NCI-H1105 (cell line): ENCODE data around the gene KCNJ6.
"Not testable (repeated sequence)": the region's sequence is repeated elsewhere in the genome, so short reads cannot be mapped to it uniquely, and the experiment has no call there.

Source experiments
- DNase-seq: peaks from one replicate; lab custom pipeline; 2025; lab: John Stamatoyannopoulos, UW

The KCNJ6 gene

DNA sequence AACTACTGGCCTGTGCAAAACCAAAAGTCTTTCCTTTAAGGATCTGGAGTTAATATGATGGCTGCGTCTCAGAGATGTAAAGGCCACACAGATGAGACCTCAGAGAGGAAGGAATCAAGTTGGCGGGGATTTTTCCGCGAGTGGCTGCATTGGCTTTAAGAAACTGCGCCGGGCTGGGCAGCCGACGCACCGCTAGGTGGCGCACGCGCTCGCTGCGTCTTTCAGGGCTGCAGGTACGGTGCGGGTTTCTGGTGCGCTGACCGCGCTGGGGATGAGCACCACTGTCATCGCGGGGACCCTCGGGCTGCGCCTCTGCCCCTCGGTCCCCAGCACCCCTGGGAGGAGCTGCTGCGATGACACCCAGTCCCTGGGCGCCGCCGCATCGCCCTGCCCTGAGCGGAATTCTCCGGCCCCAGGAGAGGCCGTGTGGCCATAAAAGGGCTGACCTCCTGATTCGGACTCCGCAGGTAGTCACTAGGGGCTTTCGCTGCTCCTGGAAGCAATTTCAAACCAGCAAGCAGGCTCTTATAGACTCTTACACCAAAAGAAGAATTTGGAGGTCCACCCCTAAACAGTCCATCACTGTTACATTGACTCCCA is 241.0 kb downstream of the KCNJ6 start:
- DNase-seq: peak; percentile 9

DNA sequence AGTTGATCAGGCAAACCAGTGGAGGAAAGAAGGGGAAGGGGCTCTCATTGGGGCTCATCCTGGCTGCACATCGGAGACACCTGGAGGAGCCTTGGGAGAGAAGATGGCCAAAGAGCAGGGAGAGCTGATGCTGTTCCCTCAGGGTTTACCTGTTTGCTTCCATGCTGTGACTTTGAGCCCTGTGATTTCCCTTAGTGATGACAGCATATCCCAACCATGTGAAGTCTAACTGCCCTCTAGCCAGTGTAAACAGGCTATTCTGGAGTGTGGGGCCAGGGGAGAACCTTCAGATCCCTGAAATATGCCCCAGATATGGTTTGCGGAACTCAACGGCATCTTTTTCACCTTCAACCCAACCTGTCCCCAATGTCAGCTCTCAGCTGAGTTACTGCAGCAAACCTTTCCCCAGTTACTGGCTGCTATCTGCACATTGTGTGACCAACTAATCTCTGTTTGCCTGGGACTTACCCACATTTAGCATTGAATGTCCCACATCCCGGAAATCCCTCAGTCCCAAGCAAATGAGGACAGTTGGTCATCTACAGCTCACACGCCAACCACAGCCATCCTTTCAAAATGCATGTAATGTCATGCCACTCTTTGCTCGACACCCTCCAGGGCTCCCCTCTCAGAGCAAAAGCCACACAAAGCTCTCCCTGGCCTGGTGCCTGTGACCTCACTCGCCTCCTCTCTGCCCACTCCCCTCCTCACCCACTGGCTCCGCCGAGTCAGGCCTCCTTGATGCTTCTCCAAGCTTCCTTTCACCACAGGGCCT is 242.3 kb downstream of the KCNJ6 start:
- DNase-seq: no peak

DNA sequence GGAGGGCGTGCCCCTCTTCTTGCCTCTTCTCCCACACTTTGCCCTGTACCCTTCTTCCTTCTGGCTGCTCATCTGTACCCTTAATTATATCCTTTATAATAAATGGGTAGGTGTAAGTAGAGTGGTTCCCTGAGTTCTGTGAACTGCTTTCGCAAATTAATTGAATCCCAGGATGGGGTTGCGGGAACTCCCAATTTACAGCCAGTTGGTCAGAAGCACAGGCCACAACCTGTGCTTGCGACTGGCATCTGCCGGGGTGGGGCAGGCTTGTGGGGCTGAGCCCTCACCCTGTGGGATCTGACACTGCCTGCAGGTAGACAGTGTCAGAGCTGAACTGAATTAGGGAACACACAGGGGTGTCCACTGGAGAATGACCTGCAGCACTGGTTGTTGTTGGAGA is 244.9 kb downstream of the KCNJ6 start:
- DNase-seq: no peak

DNA sequence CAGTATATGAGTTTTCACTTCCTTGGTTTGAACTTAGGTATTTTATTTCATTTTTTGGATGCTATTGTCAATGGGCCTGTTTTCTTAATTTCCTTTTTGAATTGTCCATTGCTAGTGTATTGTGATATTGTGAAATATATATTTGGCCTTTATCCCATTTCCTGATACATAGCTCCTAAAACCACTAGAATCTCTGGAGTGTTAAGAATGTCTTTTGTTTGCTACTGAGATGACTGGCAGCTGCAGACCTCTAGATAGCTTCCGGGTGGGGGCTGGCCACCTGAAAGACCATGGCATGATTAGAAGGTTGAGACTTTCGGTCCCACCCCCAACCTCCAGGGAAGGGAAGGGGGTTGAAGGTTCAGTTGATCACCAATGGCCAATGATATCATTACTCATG is 245.4 kb downstream of the KCNJ6 start:
- DNase-seq: no peak

DNA sequence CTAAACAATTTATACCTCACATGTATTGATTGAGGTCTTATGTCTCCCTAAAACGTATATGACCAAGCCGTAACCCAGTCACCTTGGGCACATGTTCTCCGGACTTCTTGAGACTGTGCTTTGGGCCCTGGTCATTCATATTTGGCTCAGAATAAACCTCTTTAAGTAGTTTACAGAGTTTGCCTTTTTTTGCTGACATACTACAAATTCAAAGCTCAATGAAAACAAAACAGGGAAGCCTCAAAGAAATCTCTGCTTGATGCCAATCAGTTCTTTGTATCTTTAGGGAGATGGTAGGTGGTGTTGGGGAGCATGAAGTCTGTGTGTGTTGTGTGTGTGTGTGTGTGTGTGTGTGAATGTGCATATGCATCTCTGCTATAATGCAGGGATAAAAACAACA is 247.0 kb downstream of the KCNJ6 start:
- DNase-seq: no peak

DNA sequence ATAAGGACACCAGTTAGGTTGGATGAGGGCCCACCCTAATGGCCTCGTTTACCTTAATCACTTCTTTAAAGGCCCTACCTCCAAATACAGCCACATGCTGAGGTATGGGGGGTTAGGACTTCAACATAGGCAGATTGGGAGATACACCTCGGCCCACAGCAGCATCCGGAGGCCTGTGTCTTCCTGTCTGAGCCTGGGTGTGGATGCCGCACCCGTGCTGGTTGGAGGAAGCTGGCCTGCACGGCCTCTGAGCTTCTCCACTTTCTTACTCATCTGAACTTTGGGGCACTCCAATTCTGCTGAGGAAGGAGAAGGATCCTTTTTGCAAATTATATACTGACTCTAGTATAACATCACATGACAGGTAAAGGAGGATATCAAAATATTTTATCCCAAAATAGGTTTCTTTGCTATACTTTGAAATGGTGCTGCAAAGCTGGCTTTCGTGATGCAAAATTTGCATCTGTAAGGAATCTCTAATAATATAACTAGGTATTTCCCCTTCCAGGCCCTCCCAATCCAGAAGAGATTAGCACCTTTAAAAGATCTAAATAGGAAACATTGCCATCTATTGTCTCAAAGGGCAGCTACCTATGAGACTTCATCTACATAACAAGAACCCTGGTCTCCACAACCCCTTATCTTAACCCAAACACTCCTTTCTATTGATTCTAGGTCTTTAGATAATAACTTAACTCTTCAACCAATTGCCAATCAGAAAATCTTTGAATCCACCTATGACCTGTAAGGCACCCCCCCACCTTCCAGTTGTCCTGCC is 247.6 kb downstream of the KCNJ6 start:
- DNase-seq: no peak

DNA sequence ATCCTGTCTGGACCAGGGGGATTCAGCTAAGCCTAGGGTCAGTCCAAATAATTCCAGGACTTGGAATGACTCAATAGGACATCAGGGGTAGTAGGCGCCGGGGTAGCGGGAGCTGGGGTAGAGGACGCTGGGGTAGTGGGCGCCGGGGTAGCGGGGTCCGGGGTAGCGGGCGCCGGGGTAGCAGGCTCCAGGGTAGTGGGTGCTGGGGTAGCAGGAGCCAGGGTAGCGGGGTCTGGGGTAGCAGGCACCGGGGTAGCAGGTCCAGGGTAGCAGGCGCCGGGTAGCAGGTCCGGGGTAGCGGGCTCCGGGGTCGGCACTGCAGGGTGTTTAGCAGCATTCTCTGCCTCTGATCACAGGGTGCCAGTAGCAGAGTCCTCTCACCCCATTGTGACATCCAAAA is 248.9 kb downstream of the KCNJ6 start:
- DNase-seq: no peak

DNA sequence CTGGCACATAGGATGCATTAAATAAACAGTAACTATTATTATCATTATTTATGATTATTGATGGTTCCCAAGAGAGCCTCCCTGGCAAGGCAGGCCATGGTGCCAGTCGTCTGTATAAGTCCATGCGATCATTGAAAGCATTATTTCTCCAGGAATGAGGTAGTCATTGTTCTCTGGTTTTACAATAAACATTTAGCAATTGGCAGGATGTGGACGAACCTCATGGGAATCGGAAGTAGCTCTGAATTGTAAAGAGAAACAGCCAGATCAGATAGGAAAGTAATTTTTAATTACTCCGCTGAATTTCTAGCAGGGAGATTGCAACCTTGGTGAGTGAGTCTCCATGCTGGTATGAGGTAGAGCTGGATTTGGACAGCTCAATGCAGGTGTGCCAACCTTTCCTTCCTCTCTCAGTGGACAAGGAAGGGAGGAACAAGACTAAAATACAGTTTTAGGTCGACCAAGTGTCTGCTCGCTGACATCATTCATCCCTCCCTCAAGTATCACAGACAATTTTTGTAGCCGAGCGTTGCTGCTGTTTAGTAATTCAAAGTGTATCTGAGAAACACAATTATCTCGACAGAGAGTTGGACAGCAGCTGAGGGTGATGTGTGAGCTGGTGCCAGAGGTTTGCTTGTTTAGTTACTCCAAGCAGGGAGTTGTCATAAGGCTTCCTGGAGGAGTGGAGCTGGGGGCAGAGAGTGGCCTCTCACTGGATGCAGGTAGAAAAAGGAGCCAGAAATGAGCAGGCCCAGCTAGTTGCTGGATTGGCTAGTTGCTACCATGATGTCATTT is 250.8 kb downstream of the KCNJ6 start:
- DNase-seq: no peak

DNA sequence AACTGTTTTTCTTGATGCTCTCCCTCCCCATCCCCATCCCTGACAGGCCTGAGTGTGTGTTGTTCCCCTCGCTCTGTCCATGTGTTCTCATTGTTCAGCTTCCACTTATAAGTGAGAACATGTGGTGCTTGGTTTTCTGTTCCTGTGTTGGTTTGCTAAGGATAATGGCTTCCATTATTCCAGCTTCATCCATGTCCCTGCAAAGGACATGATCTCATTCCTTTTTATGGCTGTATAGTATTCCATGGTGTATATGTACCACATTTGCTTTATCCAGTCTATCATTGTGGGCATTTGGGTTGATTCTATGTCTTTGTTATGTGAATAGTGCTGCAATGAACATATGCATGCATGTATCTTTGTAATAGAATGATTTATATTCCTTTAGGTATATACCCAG is 254.0 kb downstream of the KCNJ6 start:
- not testable (repeated sequence) for DNase-seq

DNA sequence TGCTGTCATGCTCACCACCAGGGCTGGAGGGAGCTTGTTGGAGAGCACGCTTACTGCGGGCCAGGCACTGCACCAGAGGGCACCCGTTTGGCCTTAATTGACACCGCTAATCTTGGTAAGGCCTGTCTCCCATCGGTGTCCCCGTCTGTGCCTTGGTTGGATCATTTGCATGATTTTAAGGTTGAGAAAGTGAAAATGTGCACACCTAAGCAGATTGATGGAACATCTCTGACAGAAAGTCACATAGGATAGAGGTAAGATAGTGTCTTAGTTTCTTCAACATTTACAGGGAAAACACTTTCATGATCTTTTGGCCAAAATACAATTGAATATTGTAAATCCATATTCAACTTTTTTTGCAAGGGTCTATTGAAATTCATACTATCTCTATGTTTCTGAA is 255.5 kb downstream of the KCNJ6 start:
- no peak for DNase-seq

DNA sequence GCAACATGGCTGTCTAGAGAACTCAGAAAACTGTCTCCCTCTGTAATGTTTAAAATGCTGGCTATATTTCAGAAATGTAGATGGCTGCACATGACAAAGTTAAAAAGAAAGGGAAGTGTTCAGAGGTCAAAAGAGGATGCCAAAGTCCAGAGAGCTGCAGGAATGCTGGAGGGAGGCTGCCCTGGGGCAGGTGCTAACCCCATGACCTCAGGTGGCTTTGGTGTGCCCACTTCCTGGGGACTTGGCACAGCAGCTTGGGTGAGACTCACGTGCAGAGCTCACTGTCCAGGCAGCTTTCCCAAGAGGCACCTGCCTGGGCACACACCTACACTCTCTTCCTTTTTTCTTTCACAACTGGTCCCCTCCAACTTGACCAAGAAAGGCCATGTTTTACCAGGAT is 256.4 kb downstream of the KCNJ6 start:
- DNase-seq: no peak

DNA sequence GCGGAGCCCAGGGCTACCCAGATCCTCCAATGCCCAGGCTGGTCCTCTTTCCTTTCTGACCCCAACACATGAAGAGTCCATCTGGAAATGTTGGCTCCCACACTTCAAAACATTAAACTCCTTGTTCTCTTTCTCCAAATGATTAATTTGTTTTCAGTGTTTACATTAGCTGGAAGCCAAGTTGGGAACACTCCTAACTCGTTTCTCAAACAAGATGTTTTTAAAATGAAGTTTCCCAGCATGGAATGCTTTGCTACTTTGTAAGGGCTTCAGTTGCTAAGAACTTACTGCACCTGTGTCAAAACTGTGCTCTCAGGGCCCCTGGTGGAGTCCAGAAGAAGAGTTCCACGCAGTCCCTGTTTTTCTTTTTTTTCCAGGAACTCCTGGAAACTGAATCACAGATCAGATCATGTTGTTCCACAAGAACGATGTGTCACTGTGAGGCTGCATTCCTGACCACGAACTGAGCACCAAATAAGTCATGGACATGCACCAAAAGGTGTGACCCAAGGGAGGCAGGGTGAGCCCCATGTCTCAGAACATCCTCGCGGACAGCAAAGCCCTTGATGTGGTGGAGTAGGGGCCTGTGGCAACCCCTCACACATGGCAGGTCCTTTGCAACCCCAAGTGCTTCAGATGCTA is 257.3 kb downstream of the KCNJ6 start:
- DNase-seq: no peak

DNA sequence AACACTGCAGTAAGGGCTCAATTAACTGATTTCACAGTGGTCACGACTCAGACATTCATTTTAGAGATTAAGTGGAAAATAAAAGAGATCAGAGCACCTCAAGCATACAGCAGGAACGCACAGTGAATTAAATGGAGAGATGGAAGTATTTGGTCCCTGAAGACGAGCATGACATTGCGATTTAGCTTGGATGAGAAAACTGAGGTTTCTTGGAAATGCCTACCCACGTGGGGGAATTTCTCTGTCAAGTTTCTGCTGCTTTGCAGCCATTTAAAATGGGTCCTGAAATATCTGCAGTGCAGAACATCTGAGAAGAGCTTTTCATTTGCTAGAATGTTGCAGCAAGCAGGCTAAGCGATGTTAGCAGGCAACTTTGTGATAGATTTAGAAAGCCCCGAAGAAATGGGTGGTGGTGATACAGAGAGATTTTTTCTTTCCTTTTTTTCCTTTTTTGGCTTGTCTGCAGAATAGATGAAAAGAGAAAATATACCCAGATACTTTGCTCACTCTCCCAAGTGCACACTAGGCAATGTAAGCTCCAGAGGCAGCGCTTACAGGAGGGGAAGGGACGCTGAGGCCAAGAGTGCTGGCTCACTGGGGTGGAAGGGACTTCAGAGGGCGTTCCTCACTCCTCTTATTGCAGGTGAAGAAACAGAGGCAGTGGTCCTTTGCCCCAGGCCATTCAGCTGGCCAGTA is 258.0 kb downstream of the KCNJ6 start:
- DNase-seq: no peak

DNA sequence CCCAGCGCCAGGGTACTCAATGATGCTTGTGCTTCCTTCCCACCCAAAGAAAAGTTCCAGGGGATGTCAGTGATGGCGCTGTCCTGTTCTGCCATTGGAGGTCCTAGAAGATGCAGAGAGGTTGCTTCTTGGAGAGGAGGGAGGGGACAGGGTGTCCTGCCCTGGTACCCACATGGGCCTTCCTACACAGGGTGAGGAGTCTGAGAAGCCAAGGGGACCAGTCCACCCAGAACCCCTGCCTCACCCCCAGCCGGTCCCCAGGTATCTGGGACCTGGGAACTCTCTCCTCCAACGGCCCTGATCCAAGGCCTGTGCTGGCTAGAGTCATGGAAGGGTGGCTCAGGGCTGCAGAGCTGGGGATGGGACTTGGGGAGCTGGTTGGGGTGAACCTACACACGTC is 259.4 kb downstream of the KCNJ6 start:
- no peak for DNase-seq

DNA sequence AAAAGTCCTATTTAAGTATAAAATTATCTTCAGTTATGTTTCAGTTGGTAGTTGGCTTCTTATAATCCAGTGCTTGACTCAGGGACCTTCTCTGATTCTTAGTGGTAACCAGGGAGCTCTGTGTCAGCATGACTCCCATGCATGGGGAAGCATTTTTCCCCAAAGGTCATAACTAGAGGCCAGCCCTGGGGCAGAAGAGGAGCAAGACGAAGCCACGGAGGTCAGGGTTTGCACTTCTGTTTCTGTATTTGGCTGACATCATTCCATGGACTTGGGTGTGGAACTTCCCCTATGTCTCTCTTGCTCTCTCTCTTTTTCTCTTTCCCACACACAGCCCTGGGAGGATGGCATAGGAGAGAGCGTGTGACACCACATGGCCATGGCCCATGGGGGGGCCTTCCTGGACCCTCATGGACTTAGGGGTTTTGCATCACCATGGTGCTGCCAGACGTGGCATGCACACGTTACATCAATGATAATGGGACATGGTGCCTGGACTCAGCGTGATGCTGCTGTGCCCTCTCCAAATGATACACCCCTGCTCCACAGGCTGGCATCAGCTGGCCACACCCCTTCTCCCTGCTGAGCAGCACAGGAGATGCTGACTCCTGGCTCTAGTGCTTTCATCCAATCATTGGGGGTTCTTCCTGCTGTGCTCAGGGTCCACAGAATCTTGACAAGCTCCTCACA is 260.5 kb downstream of the KCNJ6 start:
- DNase-seq: no peak

DNA sequence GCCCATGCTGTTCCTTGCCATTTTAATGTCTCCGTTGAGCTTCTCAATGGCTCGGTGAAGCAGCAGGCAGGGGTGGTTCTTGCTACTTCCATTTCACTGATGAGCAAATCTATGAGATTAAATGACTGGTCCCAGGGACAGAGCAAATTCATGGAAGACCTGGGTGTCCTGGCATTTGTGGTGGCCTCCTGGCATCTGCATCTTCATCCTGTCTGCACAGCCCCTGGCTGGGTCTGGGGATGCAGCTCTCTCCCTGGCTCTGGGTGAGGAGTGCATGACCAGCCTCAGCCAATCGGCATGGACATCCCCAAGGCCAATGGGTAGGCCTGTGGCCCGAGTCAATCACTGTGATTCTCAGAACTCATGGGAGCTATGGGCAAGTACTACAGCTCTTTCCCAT is 261.7 kb downstream of the KCNJ6 start:
- DNase-seq: no peak

DNA sequence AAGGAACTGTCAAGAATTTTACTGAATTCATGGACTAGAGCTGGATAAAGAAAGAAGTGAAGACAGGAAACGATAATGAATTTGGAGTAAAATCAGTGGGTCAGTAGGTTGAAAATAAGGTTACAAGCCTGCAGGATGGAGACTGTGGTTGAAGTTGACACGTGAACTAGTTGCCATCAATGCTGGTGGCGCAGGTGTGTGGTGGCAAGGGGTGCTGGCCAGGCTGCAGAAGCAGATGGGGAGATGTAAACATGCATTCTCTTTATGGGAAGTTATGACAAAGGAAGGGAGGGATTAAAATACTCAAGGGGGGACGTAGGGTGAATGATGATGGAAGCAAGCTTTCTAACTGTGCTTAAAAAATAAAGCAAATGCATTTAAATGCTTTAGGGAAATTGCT is 263.1 kb downstream of the KCNJ6 start:
- DNase-seq: no peak

DNA sequence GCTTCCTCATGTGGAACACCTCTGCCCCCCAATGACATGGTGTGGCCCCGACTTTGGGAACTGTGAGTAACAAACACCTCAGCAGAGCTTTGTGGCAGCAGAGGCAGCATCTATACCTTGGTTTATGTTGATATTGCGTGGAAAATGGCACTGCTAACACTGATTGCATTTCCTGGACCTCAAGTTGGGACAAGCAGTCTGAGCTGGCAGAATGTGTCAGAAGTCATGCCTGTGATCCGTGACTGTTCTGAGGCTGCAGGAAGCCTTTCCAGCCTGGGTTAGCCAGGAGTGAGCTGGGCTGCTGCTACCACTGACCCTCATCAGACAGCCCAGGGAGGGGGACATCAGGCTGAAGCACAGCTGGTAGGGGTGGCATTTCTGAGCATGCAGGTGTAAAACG is 268.5 kb downstream of the KCNJ6 start:
- no peak for DNase-seq

DNA sequence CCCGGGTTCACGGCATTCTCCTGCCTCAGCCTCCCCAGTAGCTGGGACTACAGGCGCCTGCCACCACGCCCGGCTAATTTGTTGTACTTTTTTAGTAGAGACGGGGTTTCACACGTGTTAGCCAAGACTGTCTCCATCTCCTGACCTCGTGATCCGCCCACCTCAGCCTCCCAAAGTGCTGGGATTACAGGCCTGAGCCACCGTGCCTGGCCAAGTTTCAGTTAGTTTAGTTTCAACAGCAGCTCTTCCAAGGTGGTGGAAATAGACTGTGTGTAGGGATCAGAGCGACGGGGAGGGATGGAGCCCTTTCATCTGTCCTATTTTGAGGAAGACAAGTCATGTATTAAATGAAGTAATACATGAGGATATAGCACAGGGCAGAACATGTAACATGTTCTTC is 269.5 kb downstream of the KCNJ6 start:
- not testable (repeated sequence) for DNase-seq

DNA sequence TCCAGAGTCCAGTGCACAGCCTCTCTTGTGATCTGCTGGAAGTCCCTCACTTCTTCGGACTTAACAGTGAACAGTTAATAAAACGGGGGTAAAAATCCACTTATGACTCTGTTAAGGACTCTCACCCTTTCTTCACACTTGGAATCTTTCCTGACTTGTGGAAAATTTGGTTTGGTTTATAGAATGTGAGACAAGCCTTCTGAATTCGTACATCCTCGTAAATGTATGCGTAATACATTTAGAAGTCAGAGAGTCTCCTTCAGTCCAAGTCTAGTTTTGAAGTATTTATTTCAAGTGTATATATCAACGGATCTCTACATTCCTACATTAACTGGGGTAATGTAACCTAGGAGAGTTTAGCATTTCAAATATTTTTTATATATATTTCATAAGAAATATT is 270.4 kb downstream of the KCNJ6 start:
- DNase-seq: no peak

DNA sequence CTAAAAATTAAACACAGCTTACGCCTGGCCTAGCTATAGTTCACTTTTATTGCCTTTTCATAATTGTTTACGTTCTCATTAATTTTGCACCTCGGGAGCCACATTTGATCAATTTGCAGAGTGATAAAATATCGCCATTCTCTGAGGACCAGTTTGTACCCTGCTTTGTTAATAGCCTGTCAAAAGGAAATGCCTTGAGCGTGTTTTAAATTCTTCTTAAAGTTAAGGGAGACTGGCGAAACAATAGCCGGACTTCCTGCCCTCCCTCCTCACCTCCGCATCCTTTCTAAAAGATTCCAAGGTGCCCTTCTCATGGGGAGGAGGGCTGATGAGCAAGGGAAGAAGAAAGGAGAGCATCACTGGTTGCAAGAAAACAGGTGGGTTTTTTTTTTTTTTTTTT is 271.6 kb downstream of the KCNJ6 start:
- DNase-seq: no peak
